Fibroblast of peridontal ligament (primary cell): ENCODE measurements around the gene FYB2.
A peak's percentile ranks its signal among the peaks of the same experiment; 100 is the strongest.

Experiments used
- DNase-seq: peaks from one replicate; pipeline ENCODE4 v3.0.0-alpha.2; 2010; ENCODE audit errors: extremely low read depth

FYB2 gene, protein sequence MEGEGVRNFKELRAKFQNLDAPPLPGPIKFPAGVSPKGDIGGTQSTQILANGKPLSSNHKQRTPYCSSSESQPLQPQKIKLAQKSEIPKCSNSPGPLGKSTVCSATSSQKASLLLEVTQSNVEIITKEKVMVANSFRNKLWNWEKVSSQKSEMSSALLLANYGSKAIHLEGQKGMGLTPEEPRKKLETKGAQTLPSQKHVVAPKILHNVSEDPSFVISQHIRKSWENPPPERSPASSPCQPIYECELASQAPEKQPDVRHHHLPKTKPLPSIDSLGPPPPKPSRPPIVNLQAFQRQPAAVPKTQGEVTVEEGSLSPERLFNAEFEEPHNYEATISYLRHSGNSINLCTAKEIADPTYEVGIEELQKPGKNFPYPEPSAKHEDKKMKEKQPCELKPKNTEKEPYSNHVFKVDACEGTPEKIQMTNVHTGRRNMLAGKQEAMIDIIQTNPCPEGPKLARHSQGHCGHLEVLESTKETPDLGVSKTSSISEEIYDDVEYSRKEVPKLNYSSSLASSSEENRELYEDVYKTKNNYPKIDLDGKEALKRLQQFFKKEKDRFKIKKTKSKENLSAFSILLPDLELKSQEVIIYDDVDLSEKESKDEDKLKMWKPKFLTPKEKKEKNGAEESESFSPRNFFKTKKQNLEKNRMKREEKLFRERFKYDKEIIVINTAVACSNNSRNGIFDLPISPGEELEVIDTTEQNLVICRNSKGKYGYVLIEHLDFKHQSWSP

DNA sequence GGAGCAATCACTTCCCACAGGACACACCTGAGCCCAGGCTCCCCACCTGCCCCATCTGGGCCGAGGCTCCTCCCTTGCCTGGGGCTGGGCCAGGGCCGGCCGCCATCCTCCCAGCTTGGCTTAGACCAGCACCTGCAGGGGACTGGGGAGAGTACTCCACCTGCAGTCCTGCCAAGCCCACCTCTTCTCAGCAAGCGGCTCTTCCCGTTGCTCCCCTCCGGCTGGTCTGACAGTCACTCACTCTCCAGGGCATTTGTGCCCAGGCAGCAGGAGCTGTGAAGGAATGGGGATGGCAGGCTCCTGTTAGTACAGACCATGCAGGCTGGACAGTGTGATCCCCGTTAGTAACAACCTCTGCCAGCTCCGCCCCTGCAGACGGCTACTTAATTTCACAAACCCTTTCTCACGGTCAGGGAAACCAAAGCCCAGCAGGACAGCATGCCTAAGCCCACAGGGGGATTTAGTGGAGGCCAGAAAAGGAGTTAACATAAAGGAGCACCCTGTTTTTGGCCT, at the start of gene FYB2:
TSS of gene FYB2 (minus strand) at position 18 of the 513 bp plus-strand sequence. CDS start 114 bp downstream, outside the sequence.
- no peak for DNase-seq

DNA sequence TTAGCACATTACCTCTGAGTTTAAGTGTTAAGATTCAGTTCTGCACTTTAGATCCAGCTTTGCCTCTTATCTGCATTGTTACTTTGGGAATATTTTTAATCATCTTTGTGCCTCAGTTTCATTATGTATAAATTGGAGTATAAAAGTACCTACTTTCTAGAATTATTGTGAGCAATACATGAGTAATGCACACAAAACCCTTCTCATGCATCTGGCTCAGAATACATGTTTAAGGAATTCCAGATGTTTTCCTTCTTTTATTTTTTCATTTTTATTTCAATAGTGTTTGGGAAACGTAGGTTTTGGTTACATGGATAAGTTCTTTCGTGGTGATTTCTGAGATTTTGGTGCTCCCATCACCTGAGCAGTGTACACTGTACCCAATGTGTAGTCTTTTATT, 49.6 kb upstream of the FYB2 start:
- DNase-seq = peak; percentile 77

DNA sequence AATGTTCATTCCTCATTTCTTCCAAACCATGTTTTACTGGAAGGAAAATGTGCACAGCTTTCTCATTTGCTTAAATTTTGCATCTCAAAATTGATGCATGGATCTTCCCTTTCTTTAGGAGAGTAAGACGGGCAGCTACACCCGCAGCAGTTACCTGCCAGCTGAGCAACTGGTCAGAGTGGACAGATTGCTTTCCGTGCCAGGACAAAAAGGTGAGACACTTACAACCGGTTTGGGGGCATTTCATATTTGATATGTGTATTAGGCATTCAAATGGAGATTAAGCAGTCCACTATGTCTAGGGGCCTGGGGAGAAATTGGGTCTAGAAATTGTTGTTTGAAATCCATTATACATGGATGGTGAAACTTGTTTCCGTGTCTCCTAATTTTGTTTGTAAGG, 48.3 kb upstream of the FYB2 start:
- DNase-seq = no peak

DNA sequence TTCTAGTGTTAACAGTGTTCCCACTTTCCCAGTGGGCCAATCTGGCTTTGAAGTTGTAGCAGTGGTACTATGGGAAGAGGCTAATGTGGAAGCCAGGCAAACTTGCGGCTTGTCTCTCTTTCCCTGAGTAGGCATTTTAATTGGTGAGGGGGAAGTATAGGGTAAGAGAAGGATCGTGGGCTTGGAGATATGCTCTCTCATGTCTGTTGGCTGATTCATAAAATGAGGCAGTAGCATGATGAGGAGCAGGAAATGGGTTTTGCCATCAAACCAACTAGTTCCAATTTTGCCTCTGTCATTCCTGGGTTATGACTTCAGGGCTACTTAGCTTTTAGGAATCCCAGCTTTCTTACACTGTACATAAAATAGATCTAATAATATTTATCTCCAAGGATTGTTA, 47.5 kb upstream of the FYB2 start:
- DNase-seq = peak; percentile 90

DNA sequence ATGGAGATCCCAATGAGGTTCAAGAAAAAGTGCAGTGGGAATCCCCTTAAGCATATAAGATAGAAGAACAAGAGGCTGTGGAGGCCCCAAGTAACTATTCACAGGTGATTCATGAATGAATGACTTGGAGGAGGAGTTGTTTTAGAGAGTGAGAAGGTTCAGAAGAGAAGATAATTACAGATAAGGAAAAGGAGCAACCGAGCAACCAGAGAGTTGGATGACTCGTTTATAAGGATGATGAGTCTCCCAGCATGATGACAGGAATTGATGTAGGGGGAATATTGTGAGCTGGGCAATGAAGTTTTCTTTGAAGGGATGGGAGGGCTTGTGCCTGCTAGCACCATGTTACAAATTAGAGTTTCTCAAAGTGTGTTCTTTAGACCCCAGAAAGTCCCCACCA, 45.2 kb upstream of the FYB2 start:
- no peak for DNase-seq

DNA sequence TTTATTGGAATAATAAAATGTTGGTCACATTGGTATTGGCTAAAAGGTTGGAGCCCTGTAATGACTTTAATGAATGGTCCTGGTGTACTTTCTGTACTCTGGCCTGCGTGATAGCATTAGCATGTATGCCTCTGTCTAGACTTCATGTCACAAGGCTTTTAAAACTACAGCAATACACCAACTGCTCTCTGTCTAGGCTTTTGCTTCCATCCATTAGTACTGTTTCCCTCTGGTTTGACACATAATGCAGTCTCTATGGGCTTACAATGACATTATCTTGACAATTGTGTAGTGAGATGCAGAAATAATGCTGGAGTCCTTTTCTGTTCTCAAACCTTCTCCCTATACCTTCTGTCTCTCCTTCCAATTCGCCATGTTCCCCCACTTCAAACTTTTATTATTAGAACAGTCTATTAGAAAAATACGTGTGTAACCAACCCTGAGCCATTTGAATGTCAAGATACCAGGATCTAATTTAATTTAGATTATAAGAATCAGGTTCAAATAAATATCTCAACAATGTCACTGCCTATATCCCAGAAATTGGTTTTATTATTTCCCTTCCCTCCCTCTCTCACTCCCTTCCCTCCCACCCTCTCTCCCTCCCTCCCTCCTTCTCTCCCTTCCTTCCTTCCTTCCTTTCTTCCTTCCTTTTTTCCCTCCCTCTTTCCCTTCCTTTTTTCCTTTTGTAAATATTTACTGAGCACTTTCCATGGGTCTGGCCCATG, 44.2 kb upstream of the FYB2 start:
- no peak for DNase-seq

DNA sequence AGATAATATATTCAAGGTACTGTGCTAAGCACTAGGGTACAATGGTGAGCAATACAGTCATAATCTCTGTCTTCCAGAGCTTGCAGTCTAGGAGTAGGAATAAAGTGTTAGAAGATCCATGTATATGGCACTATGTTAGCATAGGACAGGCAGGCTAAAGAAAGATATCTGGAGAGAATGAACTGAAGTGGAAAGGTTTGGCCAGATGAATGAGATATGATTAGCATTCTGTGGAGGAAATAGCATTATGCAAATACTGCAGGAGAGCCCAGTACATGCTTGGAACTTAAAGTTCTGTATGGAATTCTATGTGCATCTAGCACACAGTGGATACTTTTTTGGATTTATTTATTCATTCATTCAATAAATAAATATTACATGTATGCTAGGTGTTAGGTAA, 40.1 kb upstream of the FYB2 start:
- no peak for DNase-seq

DNA sequence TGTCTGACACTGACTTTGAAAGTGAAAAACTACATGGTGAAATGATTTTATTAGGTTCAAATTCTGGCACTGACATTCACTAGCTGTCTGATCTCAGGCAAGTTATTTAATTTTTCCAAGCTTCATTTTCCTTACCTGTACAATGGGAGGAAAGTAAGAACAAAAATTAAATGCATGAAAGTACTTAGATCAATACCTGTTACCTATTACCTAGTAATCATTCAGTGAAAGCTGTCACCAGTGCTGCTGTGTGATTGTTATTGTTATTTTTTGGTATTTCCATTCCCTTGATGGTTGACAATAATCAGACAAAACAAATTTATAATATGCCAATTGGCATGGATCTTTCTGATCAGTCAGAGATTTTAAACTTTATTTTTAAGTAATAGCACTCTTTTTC, 37.0 kb upstream of the FYB2 start:
- DNase-seq = no peak

DNA sequence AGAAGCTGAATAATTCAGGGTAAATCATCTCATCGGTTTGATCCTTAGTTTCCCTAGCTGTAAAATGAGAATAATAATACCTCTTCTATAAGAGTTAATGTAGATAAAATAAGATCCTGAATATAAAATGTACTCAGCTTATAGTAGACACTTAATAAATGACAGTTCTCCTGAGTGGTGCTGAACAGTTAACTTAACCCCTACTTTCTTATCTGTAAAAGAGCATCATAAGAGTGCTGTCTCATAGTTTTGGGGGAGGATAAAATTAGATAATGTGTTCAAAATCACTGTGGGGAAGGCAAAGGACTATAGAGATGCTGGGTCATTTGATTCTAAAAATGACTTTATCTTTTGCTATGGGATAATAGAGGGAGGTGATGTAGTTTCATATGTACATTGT, 36.0 kb upstream of the FYB2 start:
- no peak for DNase-seq

DNA sequence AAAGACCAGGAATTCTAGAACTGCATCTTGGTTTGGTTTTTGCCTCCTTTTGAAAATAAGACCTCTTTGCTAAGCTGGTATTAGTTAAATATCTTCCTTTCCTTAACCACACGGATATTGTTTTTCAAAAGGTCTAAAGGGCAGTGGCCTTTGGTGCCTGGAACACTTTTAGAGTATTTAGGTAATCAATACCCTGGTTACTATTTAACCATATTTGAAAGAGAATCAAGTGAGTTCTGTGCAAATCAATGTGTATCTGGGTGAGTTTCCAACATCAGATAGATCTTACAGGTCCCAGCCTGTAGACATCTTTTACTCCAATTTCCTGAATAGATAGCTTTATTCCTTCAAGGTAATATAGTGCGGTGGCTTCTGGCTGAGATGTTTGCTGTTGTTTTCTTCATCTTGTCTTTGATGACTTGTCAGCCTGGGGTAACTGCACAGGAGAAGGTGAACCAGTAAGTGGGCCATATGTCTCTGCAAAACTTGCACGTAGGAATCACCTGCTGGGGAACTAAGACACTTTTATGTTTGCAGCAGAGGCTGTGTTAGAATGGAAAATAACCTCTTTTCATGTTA, 35.4 kb upstream of the FYB2 start, which contains the start of gene C8A:
TSS of gene C8A (plus strand) at position 277 of the 579 bp plus-strand sequence. CDS start at position 382, 105 bp downstream.
- no peak for DNase-seq

DNA sequence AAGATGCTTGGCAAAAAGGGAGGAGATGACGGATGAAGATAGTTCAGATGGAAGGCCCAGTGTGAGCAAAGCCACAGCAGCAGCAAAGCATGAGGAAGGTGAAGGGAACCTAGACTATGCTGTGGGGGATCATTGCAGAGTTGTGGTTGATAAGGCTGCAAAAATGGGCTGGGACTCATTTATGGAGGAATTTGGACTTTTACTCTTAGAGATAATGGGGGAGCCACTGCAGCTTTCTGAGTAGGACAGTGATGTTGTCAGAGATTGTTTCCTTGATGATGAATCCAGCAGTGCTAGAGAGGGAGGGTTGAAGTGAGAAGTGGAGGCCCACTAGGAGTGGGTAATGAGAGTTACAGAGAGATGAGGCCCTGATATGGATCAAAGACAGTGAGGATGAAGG, 33.3 kb upstream of the FYB2 start:
- no peak for DNase-seq

DNA sequence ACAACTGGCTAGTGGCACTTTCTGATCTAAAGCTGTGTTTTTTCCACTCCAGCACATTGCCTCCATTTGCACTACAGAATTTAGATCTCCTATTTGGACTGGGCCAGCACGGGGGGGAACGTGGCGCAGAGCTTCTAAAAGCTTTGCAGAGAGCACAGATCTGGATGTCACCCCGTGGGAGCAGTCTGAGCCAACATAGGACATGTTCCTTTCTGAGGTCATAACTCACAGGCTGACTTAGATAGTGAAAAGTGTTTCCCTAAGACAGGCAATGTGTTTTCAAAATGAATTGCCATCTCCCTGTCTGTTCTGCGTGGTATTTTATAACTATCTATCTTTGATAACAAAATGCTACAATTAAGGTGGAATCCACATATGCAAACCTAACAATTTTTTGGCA, 31.7 kb upstream of the FYB2 start:
- no peak for DNase-seq

DNA sequence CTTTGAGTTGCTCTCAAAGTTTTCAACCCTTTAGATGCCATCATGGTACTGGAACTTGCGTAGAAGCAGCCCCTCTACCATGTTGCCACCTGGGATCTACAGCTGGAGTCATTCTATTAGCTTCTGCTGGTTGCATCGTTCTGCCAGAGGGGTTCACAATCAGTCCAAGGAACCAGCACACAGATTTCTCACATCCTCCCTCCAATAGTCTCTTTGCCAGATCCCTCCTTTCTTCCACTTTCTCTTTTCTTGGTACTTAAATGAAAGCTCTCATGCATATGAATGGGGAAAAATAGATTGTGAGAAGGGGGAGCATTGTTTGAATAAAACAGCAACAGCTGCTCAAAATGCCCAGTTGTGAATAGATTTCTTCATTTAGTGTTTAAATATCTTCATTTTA, 31.2 kb upstream of the FYB2 start:
- DNase-seq = no peak

DNA sequence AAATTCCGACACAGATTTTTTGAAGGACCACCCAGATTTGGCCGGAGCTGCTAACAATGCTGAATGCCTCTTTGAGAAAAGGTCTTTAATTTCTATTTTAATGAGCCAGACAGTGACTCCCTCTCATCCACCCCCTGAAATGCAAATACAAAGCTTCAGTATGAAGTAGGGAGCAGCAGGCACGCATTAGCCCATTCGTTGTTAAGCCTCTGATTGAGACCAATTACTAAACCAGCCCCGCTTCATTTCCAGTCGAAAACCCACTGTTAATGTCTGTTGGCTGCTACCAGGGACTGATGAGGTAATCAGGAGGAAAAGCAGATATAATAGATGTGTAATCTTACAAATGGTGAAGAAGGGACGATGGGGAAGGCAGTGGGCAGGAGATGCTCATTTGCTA, 30.5 kb upstream of the FYB2 start:
- DNase-seq = no peak

DNA sequence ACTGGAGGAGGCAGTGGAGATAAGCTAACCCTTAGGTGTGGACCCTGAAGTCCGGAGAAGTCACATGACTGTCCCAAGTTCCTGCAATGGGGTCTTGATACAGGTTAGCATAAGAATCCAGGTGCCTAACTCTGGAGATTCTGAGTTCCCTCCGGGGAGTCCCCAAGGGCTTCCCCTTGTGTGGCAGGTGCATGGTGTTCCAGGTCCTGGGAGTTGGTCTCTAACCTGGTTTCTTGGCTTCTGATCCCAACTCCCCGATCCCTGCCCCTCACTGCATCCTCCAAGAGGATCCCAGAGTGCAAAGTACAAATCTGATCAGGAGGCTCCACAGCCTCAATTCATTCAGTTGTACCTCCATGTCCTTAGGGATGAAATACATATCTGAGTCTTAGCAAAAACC, 26.1 kb upstream of the FYB2 start:
- no peak for DNase-seq

DNA sequence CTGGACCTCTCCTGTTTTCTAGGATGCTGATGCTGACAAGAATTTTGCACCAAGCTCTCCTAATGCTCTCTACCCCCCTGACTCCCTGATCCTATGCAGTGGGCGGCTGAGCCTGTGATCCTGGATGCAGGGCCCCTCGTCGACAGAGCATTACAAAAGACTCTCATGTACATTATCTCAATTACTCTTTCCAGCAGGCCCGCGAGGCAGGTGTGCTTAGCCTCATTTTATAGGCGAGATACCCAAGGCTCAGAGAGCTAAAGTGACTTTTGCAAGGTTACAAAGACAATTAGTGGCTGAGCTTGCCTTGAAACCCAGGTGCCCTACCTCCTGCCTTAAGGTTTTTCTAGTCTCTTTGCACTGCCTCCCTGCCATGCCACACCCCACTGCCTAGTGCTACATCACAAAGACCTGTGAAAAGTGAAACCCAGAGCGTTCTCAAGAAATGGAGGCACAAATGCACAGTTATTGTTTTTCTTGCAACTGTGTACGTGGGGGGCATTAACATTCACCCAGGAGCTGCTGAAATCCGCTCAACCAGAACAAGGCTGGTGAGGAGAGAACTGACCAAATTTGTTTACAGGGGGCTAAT, 25.4 kb upstream of the FYB2 start:
- DNase-seq = no peak

DNA sequence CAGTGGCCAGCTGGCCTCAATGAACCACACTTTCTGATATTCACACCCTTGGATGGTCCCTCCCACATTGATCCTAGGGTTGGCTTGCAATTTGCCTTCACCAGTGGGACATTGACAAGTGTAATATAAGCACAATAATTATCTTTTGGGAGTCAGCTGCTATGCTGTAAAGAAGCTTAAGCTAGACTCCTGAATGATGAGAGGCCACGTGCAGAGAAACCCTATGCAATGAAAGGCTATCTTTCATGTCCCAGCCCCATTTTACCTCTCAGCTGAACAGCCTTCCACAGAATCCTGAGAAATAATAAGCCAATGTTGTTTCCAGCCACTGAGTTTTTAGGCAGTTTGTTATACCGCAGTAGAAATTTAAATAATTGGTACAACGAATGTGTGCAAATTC, 24.3 kb upstream of the FYB2 start:
- no peak for DNase-seq

DNA sequence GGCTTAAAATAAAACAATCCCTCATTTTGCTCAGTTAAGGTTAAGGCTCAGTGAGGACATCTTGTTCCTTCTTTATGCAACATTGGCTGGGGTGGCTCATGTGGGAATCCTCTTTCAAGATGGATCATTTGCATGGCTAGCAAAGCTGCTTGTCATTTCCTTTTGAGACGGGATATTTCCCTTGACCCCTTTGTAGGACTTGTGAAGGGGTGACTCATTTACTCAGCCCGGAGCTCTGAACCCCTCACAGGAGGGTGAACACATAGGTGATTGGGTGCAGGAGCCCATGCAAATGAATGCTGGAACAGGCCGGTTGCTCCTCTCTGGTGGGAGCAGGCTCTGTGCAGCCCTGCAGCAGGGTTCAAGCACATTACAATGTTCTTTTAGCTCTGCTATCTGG, 19.6 kb upstream of the FYB2 start:
- no peak for DNase-seq

DNA sequence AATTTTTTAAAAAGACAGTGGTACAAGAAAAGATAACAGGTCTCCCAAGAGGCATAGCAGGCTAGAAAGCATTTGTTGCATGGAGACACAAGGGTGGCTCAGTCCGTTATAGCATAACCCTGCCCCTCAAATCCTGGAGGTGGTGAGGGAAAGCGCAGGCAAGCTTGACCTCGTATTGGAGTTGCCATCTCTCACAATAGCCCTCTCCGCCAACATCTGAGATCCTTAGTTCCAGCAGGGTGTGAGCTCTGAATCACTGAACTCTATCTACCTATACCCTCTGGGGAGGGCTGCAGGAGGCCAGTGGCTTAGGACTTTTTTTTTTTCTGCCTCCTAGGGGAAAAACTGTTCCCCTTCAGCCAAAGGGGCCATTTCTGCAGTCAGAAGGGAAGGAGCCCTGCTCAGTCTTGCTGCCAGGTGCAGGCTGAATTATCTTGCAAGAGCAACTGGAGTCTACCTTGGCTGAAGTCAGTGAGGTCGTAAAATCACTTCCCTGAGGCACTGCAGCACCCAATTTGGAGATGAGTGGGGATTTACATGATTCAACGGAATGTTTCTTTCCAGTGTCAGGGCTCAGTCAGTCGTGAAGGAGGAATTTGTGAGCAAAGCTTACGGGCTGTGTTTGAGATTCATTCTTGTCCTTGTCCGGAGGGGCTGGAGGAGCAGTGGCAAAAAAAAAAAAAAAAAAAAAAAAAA, 18.2 kb upstream of the FYB2 start:
- no peak for DNase-seq

DNA sequence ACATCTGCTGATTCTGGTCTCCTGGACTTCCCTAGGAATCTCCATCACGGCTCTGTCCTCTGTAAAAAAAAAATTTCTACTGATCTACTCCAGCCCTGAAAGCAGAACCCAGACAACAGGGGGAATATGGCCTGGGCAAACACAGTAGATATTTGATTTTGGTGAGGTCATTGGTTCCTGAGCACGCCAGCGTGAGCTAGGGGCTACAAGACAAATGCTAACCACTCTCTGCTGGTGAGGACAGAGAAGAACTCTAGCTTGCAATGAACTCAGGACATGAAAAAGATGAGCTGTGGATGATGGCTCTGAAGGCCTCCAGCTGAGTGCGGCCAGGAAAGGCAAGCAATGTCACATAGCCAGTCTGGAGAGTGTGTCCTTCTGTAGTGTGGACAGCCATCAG, 17.2 kb upstream of the FYB2 start:
- DNase-seq = no peak

DNA sequence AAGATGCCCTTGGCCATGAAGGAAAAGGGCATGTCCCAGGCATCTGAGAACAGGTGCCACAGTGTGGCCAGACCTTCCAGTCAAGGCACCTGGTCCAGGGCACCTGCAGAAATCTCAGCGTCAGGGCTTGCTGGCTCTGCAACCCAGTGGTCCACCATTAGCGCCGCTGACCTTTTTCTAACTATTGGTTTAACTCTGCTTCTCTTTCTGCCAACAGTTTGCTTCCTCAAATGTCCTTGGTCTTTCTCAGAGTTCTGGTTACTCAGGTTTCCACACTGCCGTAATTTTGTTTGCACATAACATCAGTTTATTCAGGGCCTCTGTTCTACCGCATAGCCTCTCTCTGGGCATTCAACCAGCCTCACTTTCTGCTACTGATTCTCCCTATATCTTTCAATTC, 16.5 kb upstream of the FYB2 start:
- no peak for DNase-seq
